OCI-LY7 (cell line): ENCODE data around the gene SLC19A1.

Source experiments
- CTCF ChIP-seq: fragments of 200-600 bp; sonication (generic); conservative IDR thresholded peaks from 2 replicates; pipeline ENCODE4 v1.5.1; 2014; ENCODE audit warnings: mild to moderate bottlenecking, antibody characterized with exemption, low read length, moderate library complexity, mixed read lengths
- EZH2phosphoT487 ChIP-seq: fragments of 200-600 bp; sonication (generic); IDR thresholded peaks from 2 replicates; pipeline ENCODE4 v1.6.1; 2018; ENCODE audit warnings: low read depth, borderline replicate concordance, mild to moderate bottlenecking, mixed run types, antibody characterized with exemption, low read length, moderate library complexity, mixed read lengths

- TF ChIP-seq CTCF (no peak), EZH2phosphoT487 (no peak)
Measured at GRCh38 chr21:45469273-45470086, 72.8 kb downstream of the SLC19A1 start.
